K562 (cell line): ENCODE results near the gene USP12. TPM values are rescaled to one million over a fixed set of nuclear protein-coding genes. Genes with fewer than 3 reads are reported as not detected.

ENCODE experiments used
- CBX8 ChIP-seq: fragments of 200-600 bp; sonication (generic); IDR thresholded peaks from 2 replicates; pipeline ENCODE4 v1.6.1; 2012; ENCODE audit warnings: borderline replicate concordance, mixed run types, low read depth, mild to moderate bottlenecking, moderate library complexity, mixed read lengths, low read length, control low read depth, inconsistent platforms; ENCODE audit not compliant: poor library complexity, severe bottlenecking; ENCODE audit errors: extremely low read depth
- FOXJ2 ChIP-seq: fragments of 200-800 bp; sonication (Bioruptor generic); IDR thresholded peaks from 2 replicates; pipeline ENCODE4 v1.6.1; 2016; ENCODE audit warnings: missing genetic modification characterization, missing compliant biosample characterization
- HIVEP1 ChIP-seq: fragments of 250-450 bp; sonication (Bioruptor Pico); IDR thresholded peaks from 2 replicates; pipeline ENCODE4 v1.4.0; 2020; ENCODE audit warnings: mild to moderate bottlenecking
- MEF2D ChIP-seq: conservative IDR thresholded peaks from 2 replicates; pipeline ENCODE4 v1.6.1; 2016; ENCODE audit warnings: low read depth, missing genetic modification characterization, missing compliant biosample characterization
- NFE2L1 ChIP-seq: fragments of 450-650 bp; IDR thresholded peaks from 2 replicates; pipeline ENCODE4 v1.6.1; 2016; ENCODE audit warnings: missing genetic modification characterization, low read depth, mild to moderate bottlenecking, missing compliant biosample characterization, moderate library complexity, borderline replicate concordance
- POLR2B ChIP-seq: fragments of 450-650 bp; IDR thresholded peaks from 2 replicates; pipeline ENCODE4 v1.6.1; 2018; ENCODE audit warnings: low read depth; ENCODE audit not compliant: partially characterized antibody
- RBM25 ChIP-seq: fragments of 200-400 bp; formaldehyde crosslinking; IDR thresholded peaks from 2 replicates; pipeline ENCODE4 v1.6.1; 2018; ENCODE audit warnings: low read length, low read depth, moderate library complexity; ENCODE audit not compliant: severe bottlenecking
- SIN3B ChIP-seq: fragments of 450-650 bp; IDR thresholded peaks from 2 replicates; pipeline ENCODE4 v1.6.1; 2017; ENCODE audit warnings: low read depth, mild to moderate bottlenecking, moderate library complexity
- TAF15 ChIP-seq: fragments of 200-400 bp; formaldehyde crosslinking; IDR thresholded peaks from 2 replicates; pipeline ENCODE4 v1.6.1; 2017; ENCODE audit warnings: mild to moderate bottlenecking, low read depth, low read length, moderate library complexity
- TARDBP ChIP-seq: fragments of 450-650 bp; IDR thresholded peaks from 2 replicates; pipeline ENCODE4 v1.6.1; 2016
- ZNF217 ChIP-seq: sonication (generic); formaldehyde crosslinking; IDR thresholded peaks from 2 replicates; pipeline ENCODE4 v1.8.0; 2022; ENCODE audit warnings: mild to moderate bottlenecking, missing genetic modification reagents
- ZNF224 ChIP-seq: sonication (generic); formaldehyde crosslinking; IDR thresholded peaks from 2 replicates; pipeline ENCODE4 v1.8.0; 2022; ENCODE audit warnings: mild to moderate bottlenecking, missing genetic modification reagents
- polyA plus RNA-seq, 8 experiments: library from polyadenylated mRNA; depleted of rRNA in 4 of 8; stranded (reverse) in 5 of 8; unstranded in 3 of 8; fragments of >200 nt; fragmentation: Nextera tagmentation in 2 of 8; fragmentation: Illumina TruSeq in 1 of 8; extraction: Ambion mirVana in 2 of 8; extraction: Trizol in 1 of 8; gene quantifications; 2 replicates each; pipeline versions ENCODE4 v1.2.1 to v1.2.3, GENCODE V29; 2011 to 2014; ENCODE audit warnings: inconsistent platforms in 1 of 8, missing spikeins in 1 of 8
- total RNA-seq, 7 experiments: library from RNA; depleted of rRNA in 6 of 7; stranded (reverse); fragments of >200 nt in 6 of 7; fragmentation: Illumina TruSeq in 2 of 7; extraction: Trizol in 2 of 7; gene quantifications; 2 replicates each; pipeline versions ENCODE4 v1.2.1 to v1.2.3, GENCODE V29; 2011 to 2021; ENCODE audit warnings: low replicate concordance in 1 of 7
- TF ChIP-seq, protein P1 (sequence below): sonication (generic); formaldehyde crosslinking; IDR thresholded peaks from 2 replicates; pipeline ENCODE4 v1.8.0; 2023; ENCODE audit warnings: missing genetic modification reagents, mild to moderate bottlenecking, borderline replicate concordance
- TF ChIP-seq, protein P2 (sequence below), 2 experiments: IDR thresholded peaks in 1 of 2; conservative IDR thresholded peaks in 1 of 2; 2 replicates each; pipeline ENCODE4 v1.6.1; 2016; ENCODE audit warnings: low read depth in 2 of 2, mild to moderate bottlenecking in 1 of 2, missing compliant biosample characterization in 1 of 2, missing genetic modification characterization in 1 of 2, moderate library complexity in 1 of 2
- TF ChIP-seq, protein P3 (sequence below): fragments of 450-650 bp; IDR thresholded peaks from 2 replicates; pipeline ENCODE4 v1.6.1; 2016
- TF ChIP-seq, protein P4 (sequence below): fragments of 200-800 bp; sonication (Bioruptor generic); IDR thresholded peaks from 2 replicates; pipeline ENCODE4 v1.6.1; 2017; ENCODE audit warnings: missing genetic modification characterization, missing compliant biosample characterization

Gene USP12
- total and polyA plus RNA-seq, 9 of the 15 experiments (the other 6 are each of a cell fraction or from before 2014, with no cell fraction given) = 1.8 to 20.5 (median 13.3) TPM

DNA sequence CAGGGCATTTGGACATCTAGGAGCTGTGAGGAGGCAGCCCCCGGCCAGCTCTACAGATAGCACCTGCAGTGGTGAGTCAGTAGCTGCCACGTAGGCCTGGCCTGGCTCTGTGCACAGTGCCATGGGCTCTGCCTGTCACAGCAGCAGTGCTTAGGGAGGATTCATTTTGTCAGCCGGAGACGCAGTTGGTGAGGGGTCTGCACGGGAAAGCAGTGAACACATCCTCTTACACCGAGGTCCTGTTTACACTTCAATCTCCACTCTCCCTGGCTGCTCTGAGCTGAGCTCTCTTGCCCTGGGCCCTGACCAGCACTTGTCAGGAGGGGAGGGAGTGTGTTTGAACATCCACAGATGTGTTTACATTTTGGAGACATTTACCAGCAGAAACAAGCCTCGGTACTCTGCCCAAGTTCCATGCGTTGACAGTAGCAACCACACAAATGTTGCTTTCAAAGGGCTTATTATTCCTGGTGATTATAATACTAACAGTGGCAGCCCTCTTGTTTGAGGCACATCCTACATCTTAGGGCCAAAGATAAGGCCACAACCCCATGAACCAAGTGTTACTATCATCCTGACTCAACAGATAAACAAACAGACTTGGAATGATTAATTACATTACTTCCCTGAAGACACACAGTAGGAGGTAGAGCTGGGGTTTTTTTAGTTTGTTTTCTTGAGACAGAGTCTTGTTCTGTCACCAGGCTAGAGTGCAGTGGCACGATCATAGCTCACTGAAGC, 148.9 kb downstream of the USP12 start (continued):
- TF ChIP-seq, protein P1, sequence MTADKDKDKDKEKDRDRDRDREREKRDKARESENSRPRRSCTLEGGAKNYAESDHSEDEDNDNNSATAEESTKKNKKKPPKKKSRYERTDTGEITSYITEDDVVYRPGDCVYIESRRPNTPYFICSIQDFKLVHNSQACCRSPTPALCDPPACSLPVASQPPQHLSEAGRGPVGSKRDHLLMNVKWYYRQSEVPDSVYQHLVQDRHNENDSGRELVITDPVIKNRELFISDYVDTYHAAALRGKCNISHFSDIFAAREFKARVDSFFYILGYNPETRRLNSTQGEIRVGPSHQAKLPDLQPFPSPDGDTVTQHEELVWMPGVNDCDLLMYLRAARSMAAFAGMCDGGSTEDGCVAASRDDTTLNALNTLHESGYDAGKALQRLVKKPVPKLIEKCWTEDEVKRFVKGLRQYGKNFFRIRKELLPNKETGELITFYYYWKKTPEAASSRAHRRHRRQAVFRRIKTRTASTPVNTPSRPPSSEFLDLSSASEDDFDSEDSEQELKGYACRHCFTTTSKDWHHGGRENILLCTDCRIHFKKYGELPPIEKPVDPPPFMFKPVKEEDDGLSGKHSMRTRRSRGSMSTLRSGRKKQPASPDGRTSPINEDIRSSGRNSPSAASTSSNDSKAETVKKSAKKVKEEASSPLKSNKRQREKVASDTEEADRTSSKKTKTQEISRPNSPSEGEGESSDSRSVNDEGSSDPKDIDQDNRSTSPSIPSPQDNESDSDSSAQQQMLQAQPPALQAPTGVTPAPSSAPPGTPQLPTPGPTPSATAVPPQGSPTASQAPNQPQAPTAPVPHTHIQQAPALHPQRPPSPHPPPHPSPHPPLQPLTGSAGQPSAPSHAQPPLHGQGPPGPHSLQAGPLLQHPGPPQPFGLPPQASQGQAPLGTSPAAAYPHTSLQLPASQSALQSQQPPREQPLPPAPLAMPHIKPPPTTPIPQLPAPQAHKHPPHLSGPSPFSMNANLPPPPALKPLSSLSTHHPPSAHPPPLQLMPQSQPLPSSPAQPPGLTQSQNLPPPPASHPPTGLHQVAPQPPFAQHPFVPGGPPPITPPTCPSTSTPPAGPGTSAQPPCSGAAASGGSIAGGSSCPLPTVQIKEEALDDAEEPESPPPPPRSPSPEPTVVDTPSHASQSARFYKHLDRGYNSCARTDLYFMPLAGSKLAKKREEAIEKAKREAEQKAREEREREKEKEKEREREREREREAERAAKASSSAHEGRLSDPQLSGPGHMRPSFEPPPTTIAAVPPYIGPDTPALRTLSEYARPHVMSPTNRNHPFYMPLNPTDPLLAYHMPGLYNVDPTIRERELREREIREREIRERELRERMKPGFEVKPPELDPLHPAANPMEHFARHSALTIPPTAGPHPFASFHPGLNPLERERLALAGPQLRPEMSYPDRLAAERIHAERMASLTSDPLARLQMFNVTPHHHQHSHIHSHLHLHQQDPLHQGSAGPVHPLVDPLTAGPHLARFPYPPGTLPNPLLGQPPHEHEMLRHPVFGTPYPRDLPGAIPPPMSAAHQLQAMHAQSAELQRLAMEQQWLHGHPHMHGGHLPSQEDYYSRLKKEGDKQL (CRISPR knock-in tag) = no peak
- no peak for TF ChIP-seq POLR2B
- no peak for TF ChIP-seq RBM25
- no peak for TF ChIP-seq NFE2L1
- 0 out of 2 replicates have a peak, but pooled peaks have one; percentile 24 for TF ChIP-seq FOXJ2 (tag)
- TF ChIP-seq, protein P2, sequence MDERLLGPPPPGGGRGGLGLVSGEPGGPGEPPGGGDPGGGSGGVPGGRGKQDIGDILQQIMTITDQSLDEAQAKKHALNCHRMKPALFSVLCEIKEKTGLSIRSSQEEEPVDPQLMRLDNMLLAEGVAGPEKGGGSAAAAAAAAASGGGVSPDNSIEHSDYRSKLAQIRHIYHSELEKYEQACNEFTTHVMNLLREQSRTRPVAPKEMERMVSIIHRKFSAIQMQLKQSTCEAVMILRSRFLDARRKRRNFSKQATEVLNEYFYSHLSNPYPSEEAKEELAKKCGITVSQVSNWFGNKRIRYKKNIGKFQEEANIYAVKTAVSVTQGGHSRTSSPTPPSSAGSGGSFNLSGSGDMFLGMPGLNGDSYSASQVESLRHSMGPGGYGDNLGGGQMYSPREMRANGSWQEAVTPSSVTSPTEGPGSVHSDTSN (CRISPR knock-in tag; IDR thresholded peaks at IDR 0.05; ENCODE audit: low read depth) = peak; percentile 34; the same call in 1 of the 2 replicates
- TF ChIP-seq, protein P2 (tag; conservative IDR thresholded peaks at IDR 0.05; ENCODE audit: low read depth) = peak; percentile 89
- TF ChIP-seq MEF2D (tag) = no peak
- TF ChIP-seq, protein P3, sequence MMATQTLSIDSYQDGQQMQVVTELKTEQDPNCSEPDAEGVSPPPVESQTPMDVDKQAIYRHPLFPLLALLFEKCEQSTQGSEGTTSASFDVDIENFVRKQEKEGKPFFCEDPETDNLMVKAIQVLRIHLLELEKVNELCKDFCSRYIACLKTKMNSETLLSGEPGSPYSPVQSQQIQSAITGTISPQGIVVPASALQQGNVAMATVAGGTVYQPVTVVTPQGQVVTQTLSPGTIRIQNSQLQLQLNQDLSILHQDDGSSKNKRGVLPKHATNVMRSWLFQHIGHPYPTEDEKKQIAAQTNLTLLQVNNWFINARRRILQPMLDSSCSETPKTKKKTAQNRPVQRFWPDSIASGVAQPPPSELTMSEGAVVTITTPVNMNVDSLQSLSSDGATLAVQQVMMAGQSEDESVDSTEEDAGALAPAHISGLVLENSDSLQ = peak; percentile 88
- no peak for TF ChIP-seq SIN3B
- TF ChIP-seq, protein P4, sequence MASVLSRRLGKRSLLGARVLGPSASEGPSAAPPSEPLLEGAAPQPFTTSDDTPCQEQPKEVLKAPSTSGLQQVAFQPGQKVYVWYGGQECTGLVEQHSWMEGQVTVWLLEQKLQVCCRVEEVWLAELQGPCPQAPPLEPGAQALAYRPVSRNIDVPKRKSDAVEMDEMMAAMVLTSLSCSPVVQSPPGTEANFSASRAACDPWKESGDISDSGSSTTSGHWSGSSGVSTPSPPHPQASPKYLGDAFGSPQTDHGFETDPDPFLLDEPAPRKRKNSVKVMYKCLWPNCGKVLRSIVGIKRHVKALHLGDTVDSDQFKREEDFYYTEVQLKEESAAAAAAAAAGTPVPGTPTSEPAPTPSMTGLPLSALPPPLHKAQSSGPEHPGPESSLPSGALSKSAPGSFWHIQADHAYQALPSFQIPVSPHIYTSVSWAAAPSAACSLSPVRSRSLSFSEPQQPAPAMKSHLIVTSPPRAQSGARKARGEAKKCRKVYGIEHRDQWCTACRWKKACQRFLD (CRISPR knock-in tag) = no peak
- TF ChIP-seq HIVEP1 = no peak
- no peak for TF ChIP-seq ZNF224 (CRISPR knock-in tag)
- TF ChIP-seq TAF15 = no peak
- no peak for TF ChIP-seq CBX8
- TF ChIP-seq ZNF217 (CRISPR knock-in tag) = no peak
- no peak for TF ChIP-seq TARDBP
